ENCODE data around the gene SLC3A2.

Gene SLC3A2

DNA sequence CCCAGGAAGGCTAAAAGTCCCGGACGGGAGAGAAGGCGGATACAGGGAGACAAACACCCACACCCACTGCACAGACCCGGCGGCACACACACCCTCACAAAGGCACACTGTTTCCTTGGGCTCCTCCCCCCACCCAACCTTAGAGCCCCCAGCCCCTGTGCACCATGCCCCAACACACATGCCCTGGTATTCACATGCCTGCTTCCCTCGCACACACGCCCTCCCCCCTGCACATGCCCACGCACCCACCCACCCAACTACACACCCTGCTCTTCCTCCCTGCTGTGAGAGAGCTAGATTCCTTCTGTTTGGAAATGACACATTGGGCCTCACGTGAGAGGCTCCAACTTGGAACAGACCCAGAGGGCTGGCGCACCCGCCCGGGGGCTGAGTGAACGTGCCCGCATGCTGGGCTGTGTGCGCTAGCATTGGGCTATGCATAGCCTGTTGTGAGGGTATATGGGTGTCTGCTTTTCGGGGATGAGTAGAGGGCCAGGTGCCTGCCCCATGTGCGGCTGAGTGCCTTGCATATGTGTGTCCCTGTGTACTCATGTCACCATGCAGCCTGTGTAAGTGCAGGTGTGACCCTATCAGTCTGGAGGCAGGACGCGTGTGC is 41.0 kb downstream of the SLC3A2 start:
- DNase-seq = peak; percentile 99
- no peak overlapping the region for H3K4me2 ChIP-seq (ENCODE audit: low read length)
- no peak overlapping the region for H3K9ac ChIP-seq (ENCODE audit: low read length)
- H3K27me3 ChIP-seq (ENCODE audit: insufficient read depth, low read length) = peaks cover 14% of the 10 kb centered on the region
- H3K9me3 ChIP-seq (ENCODE audit: insufficient read depth, low read depth, low read length) = no peaks in the 10 kb centered on the region
- H3K18ac ChIP-seq (ENCODE audit: low read length) = no peak overlapping the region
- no peak overlapping the region for H3K14ac ChIP-seq (ENCODE audit: low read length)
- H3K27ac ChIP-seq (ENCODE audit: low read depth, low read length) = no peak overlapping the region
- WGBS (ENCODE audit: extremely low coverage, insufficient coverage, insufficient read length) = no CpG with 5 or more reads among the region's 19 CpGs
- peaks cover 29 to 33% of the 10 kb centered on the region in 2 experiments for H3K4me1 ChIP-seq (ENCODE audit: control insufficient read depth in 1 of 2, insufficient read depth in 2 of 2, low read length in 2 of 2)
- no peak overlapping the region for H2AFZ ChIP-seq (ENCODE audit: insufficient read depth, low read length, poor library complexity)
- no peaks in the 10 kb centered on the region for H3K36me3 ChIP-seq (ENCODE audit: control insufficient read depth in 1 of 2, insufficient read depth in 2 of 2, low read length in 2 of 2)
- H3K4me3 ChIP-seq (ENCODE audit: low read depth, low read length) = no peak overlapping the region
- H3K4ac ChIP-seq (ENCODE audit: low read depth, low read length) = no peak overlapping the region
- H3K79me1 ChIP-seq (ENCODE audit: low read length) = no peaks in the 10 kb centered on the region
- no peak overlapping the region for H3K23ac ChIP-seq (ENCODE audit: low read length)
- H4K91ac ChIP-seq (ENCODE audit: low read depth, low read length) = no peak overlapping the region
- no peak overlapping the region for H4K8ac ChIP-seq (ENCODE audit: low read depth, low read length)
- H4K12ac ChIP-seq (ENCODE audit: low read depth, low read length) = no peak overlapping the region
- H2BK12ac ChIP-seq (ENCODE audit: low read length) = no peak overlapping the region
- no peak overlapping the region for H2BK120ac ChIP-seq (ENCODE audit: insufficient read depth, low read length, poor library complexity)
- H3K79me2 ChIP-seq (ENCODE audit: control insufficient read depth, insufficient read depth, low read length, poor library complexity) = no peaks in the 10 kb centered on the region
- H2AK5ac ChIP-seq (ENCODE audit: low read length) = no peak overlapping the region
- no peak overlapping the region for H2BK5ac ChIP-seq (ENCODE audit: low read depth, low read length, poor library complexity)

DNA sequence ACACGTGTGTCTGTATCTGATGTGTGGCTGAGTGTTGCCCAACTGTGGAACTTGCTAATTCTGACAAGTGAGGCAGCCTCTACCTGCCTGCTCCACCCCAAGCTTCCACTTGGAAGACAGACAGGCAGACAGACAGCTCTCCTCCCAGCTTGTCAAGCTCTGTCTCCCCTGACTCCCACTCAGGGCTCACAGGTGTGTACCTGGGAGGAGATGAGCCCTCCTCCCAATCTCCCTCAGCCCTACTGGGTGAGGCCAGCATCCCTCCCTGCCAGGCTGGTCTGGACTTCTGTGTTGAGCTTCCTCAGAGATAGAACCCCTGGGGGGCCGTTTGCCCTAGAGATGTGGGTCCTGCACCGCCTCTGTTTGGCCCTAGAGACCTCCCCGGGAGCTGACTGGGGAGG is 41.5 kb downstream of the SLC3A2 start:
- no CpG with 5 or more reads among the region's 4 CpGs for WGBS (ENCODE audit: extremely low coverage, insufficient coverage, insufficient read length)
- Histone ChIP-seq H3K9me3 (ENCODE audit: insufficient read depth, low read depth, low read length) (no peaks in the 10 kb centered on the region), H3K36me3 (ENCODE audit: control insufficient read depth in 1 of 2, insufficient read depth in 2 of 2, low read length in 2 of 2) (no peaks in the 10 kb centered on the region), H3K27me3 (ENCODE audit: insufficient read depth, low read length) (peaks cover 19% of the 10 kb centered on the region), H4K8ac (ENCODE audit: low read depth, low read length) (no peak overlapping the region), H4K91ac (ENCODE audit: low read depth, low read length) (no peak overlapping the region), H4K12ac (ENCODE audit: low read depth, low read length) (no peak overlapping the region), H3K79me2 (ENCODE audit: control insufficient read depth, insufficient read depth, low read length, poor library complexity) (no peaks in the 10 kb centered on the region), H2AFZ (ENCODE audit: insufficient read depth, low read length, poor library complexity) (no peak overlapping the region), H3K14ac (ENCODE audit: low read length) (no peak overlapping the region), H2BK120ac (ENCODE audit: insufficient read depth, low read length, poor library complexity) (no peak overlapping the region), H3K18ac (ENCODE audit: low read length) (no peak overlapping the region), H2BK5ac (ENCODE audit: low read depth, low read length, poor library complexity) (no peak overlapping the region), H3K4me1 (ENCODE audit: control insufficient read depth in 1 of 2, insufficient read depth in 2 of 2, low read length in 2 of 2) (peaks cover 29 to 33% of the 10 kb centered on the region in 2 experiments), H2AK5ac (ENCODE audit: low read length) (no peak overlapping the region), H3K23ac (ENCODE audit: low read length) (no peak overlapping the region), H3K4me3 (ENCODE audit: low read depth, low read length) (no peak overlapping the region), H2BK12ac (ENCODE audit: low read length) (no peak overlapping the region), H3K27ac (ENCODE audit: low read depth, low read length) (no peak overlapping the region), H3K79me1 (ENCODE audit: low read length) (no peaks in the 10 kb centered on the region), H3K9ac (ENCODE audit: low read length) (no peak overlapping the region), H3K4ac (ENCODE audit: low read depth, low read length) (no peak overlapping the region), H3K4me2 (ENCODE audit: low read length) (no peak overlapping the region)
- no peak for DNase-seq

DNA sequence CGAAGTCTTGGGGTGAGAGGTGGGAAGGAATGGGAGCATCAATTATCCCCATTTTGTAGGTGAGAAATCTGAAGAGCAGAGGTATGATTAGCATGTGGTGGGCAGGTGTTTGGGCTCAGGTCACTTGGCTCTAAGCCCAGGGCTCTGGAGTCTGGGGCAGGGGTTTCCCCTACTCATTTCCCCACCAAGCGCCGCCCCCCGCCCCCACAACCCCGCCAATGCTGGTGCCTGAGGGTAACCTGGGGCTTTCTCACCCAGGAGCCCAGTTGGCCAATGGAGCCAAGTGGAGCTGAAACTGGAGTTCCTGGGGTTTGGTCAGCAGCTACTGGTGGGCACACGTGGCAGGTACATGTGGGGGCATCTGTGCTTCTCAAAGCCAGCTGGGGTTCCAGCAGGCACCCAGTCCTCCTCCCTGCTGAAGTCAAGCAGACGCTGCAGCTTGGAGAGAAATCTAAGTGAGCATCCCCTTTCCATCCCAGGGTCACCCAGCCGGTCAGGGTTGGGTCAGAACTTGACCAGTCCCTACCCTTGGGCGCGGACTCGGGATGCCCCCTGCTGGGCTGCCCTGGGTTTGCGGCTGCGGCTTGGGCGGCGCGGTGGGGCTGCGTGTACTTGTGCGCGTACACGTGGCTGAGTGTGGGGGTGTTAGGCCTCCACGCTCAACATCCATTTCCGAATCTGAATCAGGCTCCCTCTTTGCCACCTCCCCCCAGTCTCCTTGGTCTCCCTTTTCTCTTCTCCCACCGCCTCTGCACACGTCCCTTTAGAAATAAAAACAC is 42.1 kb downstream of the SLC3A2 start:
- H2BK120ac ChIP-seq (ENCODE audit: insufficient read depth, low read length, poor library complexity) = no peak overlapping the region
- no peak overlapping the region for H3K18ac ChIP-seq (ENCODE audit: low read length)
- H2AK5ac ChIP-seq (ENCODE audit: low read length) = no peak overlapping the region
- no peak overlapping the region for H4K12ac ChIP-seq (ENCODE audit: low read depth, low read length)
- H3K4me3 ChIP-seq (ENCODE audit: low read depth, low read length) = no peak overlapping the region
- H3K4me1 ChIP-seq (ENCODE audit: control insufficient read depth in 1 of 2, insufficient read depth in 2 of 2, low read length in 2 of 2) = peaks cover 29 to 33% of the 10 kb centered on the region in 2 experiments
- H3K79me1 ChIP-seq (ENCODE audit: low read length) = no peaks in the 10 kb centered on the region
- H3K27ac ChIP-seq (ENCODE audit: low read depth, low read length) = no peak overlapping the region
- no peak overlapping the region for H3K23ac ChIP-seq (ENCODE audit: low read length)
- H2BK5ac ChIP-seq (ENCODE audit: low read depth, low read length, poor library complexity) = no peak overlapping the region
- H3K36me3 ChIP-seq (ENCODE audit: control insufficient read depth in 1 of 2, insufficient read depth in 2 of 2, low read length in 2 of 2) = no peaks in the 10 kb centered on the region
- no peak overlapping the region for H3K9ac ChIP-seq (ENCODE audit: low read length)
- H3K27me3 ChIP-seq (ENCODE audit: insufficient read depth, low read length) = peaks cover 25% of the 10 kb centered on the region
- no peak overlapping the region for H2BK12ac ChIP-seq (ENCODE audit: low read length)
- H4K8ac ChIP-seq (ENCODE audit: low read depth, low read length) = no peak overlapping the region
- no peaks in the 10 kb centered on the region for H3K9me3 ChIP-seq (ENCODE audit: insufficient read depth, low read depth, low read length)
- WGBS (ENCODE audit: extremely low coverage, insufficient coverage, insufficient read length) = no CpG with 5 or more reads among the region's 24 CpGs
- no peak overlapping the region for H4K91ac ChIP-seq (ENCODE audit: low read depth, low read length)
- no peak overlapping the region for H3K14ac ChIP-seq (ENCODE audit: low read length)
- H2AFZ ChIP-seq (ENCODE audit: insufficient read depth, low read length, poor library complexity) = no peak overlapping the region
- peak; percentile 64 to 65 for DNase-seq
- H3K79me2 ChIP-seq (ENCODE audit: control insufficient read depth, insufficient read depth, low read length, poor library complexity) = no peaks in the 10 kb centered on the region
- H3K4me2 ChIP-seq (ENCODE audit: low read length) = peak overlapping the region; percentile 57
- no peak overlapping the region for H3K4ac ChIP-seq (ENCODE audit: low read depth, low read length)

DNA sequence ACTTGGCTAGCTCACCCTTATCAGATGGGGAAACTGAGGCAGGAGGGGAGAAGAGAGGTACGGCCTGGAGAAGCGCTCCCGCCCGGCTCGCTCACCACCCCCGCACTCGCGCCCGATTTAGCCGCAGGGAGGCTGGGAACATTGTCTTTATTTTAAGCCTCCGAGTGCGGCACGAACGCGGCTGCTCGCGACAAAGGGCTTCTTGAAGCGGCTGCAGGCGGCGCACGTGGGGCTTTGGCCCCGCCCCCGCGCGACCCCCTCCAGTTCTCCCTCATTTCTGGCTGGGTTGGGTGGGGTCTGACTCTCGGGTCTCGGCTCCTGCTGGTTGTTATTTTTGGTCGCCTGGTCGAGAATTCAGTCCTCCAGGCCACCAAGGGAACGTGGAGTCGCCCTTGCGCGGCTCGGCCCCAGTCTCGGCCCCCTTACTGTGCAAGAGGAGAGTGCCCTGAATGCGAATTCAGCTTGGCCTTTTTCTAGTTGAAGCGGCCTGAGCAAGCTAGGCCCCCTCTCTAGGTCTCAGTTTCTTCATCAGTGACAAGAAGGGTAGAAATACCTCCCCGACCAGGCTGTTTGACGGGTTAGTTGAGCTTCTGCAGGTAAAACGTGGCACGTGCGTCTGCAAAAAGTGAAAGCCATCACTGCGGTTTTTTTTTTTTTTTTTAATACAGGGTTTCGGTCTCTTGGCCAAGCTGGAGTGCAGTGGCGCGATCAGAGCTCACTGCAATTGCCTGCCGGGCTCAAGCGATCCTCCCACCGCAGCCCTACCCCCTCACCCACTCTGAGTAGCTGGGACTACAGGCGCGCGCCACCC is 43.1 kb downstream of the SLC3A2 start:
- Histone ChIP-seq H2AFZ (ENCODE audit: insufficient read depth, low read length, poor library complexity) (no peak overlapping the region), H3K23ac (ENCODE audit: low read length) (no peak overlapping the region), H2AK5ac (ENCODE audit: low read length) (no peak overlapping the region), H3K79me2 (ENCODE audit: control insufficient read depth, insufficient read depth, low read length, poor library complexity) (no peaks in the 10 kb centered on the region), H2BK5ac (ENCODE audit: low read depth, low read length, poor library complexity) (no peak overlapping the region), H3K9me3 (ENCODE audit: insufficient read depth, low read depth, low read length) (no peaks in the 10 kb centered on the region), H3K4me1 (ENCODE audit: control insufficient read depth in 1 of 2, insufficient read depth in 2 of 2, low read length in 2 of 2) (peaks cover 24 to 26% of the 10 kb centered on the region in 2 experiments), H4K12ac (ENCODE audit: low read depth, low read length) (no peak overlapping the region), H3K27ac (ENCODE audit: low read depth, low read length) (no peak overlapping the region), H3K14ac (ENCODE audit: low read length) (no peak overlapping the region), H2BK120ac (ENCODE audit: insufficient read depth, low read length, poor library complexity) (no peak overlapping the region), H4K8ac (ENCODE audit: low read depth, low read length) (no peak overlapping the region), H2BK12ac (ENCODE audit: low read length) (no peak overlapping the region), H3K79me1 (ENCODE audit: low read length) (no peaks in the 10 kb centered on the region), H3K9ac (ENCODE audit: low read length) (no peak overlapping the region), H3K4me2 (ENCODE audit: low read length) (peak overlapping the region; percentile 57), H4K91ac (ENCODE audit: low read depth, low read length) (no peak overlapping the region), H3K4ac (ENCODE audit: low read depth, low read length) (no peak overlapping the region), H3K36me3 (ENCODE audit: control insufficient read depth in 1 of 2, insufficient read depth in 2 of 2, low read length in 2 of 2) (no peaks in the 10 kb centered on the region), H3K27me3 (ENCODE audit: insufficient read depth, low read length) (peaks cover 26% of the 10 kb centered on the region), H3K18ac (ENCODE audit: low read length) (no peak overlapping the region), H3K4me3 (ENCODE audit: low read depth, low read length) (no peak overlapping the region)
- DNase-seq = peak; percentile 85 to 88
- no CpG with 5 or more reads among the region's 52 CpGs for WGBS (ENCODE audit: extremely low coverage, insufficient coverage, insufficient read length)
